HG02884 (cell line): ENCODE results near the gene NR2F2.

Experiments
- ATAC-seq: cut with Tn5 transposase; IDR thresholded peaks from one replicate; pipeline ENCODE4 v1.9.1; 2021; ENCODE audit warnings: mild to moderate bottlenecking, moderate library complexity; ENCODE audit not compliant: unreplicated experiment

The NR2F2 gene

DNA sequence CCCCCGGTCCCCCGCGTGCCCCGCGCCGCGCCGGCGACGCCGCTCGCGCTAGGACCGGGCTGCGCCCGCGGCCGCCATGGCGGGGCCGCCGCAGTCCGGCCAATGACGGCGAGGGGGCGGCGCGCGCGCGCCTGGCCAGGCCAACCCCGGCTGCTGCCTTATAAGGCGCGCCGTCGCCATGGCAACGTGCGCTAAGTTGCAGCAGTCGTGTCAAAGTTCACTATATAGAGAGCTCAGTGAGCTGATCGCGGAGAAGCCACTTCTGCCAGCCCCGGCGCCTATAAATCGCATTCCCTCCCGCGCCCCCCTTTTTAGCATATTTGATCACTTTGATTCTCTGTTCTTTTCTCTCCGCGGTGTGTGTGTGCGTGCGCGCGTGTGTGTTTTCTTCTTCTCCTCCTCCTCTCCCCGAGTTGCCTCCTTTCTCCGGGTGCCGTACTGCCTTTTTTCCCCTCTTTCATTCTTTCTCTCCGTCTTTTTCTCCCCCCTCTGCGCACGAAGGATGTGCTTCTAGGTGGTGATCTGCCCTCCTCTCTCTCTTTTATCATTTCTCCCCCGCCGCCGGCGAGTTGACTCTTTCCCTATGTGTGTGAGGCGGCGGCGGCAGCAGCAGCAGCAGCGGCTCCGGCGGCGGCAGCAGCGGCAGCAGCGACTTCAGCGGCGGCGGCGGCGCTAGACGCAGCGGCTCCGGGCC, at the start of gene NR2F2:
Gene NR2F2 (plus strand): TSS at position 251 of the 694 bp plus-strand sequence. CDS start 1,406 bp downstream, outside the sequence.
- ATAC-seq = peak; percentile 51

DNA sequence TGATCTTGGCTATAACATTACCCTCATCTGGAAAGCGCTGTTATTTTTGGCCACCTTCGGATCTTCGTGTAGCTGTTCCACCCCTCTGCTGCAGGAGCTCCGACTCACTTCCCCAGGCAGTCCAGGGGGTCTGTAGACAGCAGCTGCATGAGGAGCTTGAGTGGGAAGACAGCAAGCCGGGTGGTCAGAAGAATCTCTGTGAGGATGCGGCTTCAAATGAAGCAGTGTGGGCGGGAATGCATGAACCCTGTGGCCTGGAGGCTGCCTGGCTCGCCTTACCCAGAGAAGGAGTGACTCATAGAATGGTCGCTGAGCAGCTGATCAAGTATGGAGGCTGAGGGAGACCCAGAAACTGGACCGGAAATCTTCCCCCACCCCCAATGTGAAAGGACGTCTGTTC, 45.2 kb upstream of the NR2F2 start:
- ATAC-seq = no peak

DNA sequence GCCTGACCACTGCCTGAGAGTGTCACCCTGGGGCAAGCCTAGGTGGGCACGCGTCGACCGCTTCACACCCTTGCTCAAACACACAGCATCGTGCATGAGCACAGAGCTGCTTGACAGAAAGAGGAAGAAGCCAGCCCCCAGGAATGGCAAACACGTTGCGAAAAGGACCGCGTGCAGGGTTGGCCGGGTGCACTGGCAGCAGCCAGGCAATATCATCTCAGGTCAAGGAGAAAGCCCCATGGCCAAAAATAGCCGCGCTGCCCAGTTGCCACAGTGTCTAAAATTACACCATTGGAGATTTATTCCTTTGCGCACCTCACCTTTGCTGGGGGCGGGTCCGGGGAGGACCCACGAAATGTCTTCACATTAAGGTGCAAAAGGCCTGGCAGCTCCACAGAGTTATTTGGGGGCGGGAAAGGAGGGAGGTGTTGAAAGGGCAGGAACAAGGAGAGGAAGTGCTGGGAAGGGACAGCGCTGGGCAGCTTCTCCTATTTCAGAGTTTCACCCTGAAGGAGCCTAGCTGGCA, 44.7 kb upstream of the NR2F2 start:
- no peak for ATAC-seq

DNA sequence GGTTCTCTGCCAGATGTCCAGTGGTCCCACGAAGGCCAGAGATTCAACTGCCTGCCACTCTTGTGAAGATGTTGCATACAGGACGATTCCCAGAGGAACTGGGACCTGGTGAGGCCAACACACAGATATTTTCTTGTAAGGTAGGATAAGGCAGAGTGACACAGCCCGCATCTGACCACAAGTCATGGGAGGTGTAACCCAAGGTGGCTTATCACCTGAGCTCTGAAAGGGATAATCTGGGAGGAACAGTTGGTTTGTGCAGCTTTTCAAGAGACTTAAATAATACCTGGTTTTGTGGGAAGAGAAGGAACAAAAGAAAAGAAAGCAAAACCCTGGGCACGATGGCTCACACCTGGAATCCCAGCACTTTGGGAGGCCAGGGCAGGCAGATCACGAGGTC, 39.8 kb upstream of the NR2F2 start:
- ATAC-seq = no peak

DNA sequence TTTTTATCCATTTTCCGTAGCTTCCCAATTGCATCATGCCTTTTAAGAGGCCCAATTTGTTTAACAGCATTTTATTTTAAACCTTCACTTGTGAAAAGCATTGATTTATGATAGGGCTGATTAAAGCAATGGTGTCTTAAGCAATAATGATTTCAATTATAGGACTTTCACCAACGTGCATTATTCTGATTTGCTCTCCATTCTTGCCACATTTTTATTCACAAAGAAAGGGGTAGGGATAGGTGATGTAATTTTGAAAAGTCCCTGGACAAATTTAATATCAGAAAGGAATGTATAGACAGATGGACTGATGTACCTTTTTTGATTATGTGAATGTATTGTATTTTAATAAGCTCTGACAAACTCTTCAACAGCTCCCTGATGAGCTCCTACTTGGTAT, 37.9 kb upstream of the NR2F2 start:
- no peak for ATAC-seq

DNA sequence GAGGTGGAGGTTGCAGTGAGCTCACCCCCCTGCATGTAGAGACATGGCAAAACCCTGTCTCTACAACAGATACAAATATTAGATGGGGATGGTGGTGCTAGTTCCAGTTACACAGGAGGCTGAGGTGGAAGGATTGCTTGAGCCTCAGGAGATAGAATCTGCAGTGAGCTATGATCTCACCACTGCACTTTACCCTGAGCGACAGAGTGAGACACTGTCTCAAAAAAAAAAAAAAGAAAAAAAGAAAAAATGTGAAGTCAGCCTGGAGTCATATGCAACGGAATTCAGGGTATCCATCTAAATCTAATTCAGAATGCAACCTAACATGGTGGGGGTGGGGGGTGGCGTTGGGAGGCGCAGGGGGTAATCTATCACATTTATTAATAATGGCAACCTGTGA, 37.1 kb upstream of the NR2F2 start:
- ATAC-seq = no peak

DNA sequence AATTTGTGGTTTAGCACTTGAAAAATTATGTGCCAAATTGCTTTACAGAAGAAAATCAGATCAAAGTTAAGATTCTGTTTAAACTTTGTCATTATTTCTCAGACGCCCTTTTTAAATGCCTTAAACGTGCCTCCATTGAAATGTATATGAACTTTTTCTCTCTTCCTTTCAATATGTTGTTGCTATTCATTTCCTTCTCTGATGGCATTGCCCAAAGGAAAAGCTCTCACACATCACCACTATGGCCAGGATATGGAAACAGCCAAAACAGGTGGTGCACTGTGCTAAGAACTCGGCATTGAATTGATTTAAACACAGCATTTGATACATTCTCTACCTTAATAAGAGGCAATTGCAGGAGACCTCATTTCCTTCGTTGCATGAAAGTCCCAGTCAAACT, 35.7 kb upstream of the NR2F2 start:
- ATAC-seq = no peak

DNA sequence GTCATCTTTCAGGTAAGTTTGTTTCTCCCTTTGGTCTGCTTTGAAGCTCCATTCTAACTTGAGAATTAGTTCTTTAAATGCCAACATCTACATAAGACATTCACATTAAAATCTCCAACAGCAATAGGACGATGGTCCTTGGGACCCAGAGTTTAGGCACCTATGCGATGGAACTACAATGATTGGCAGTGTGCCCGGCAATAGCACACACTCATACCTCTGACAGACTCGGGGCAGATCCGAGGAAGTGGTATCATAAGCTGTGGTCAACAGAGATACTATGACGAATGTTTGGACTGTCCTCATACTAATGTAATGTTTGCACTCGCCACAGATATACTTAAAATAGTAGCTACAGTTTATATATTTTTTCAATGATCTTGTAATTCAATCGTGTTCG, 34.2 kb upstream of the NR2F2 start:
- no peak for ATAC-seq

DNA sequence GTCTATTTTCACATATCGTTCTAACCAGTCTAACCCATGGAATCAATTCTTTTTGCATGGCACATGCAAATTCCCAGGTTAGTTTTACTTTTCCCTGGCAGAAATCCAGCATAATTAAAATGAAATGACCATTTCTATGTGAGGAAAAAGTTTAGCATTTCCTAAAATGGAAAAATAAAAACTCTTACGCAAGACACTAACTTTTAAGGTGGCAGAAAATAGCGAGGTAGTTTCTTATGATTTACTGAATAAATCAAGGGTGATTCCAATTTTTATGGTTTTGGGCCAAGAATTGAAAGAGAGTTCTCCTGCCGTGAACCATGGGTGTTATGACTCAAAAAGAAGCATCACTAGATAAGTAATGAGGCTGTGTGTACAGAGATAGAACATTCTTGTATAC, 32.7 kb upstream of the NR2F2 start:
- no peak for ATAC-seq

DNA sequence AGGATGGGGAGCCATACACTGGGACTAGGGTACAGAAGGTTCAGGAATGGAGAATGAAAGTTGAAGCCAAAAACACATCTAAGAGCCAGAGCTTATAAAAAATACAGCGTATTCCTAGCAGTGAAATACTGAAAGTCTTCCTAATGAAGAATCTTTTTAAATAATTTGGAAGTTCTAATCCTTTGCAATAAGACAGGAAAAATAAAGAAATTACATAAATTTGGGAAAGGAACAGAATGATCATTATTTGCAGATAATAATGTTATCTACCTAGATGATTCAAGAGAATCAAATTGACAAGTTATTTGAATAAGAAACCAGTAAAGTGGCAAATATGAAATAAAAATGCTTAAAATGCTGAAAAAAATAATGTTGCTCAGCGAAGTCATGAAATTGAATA, 32.3 kb upstream of the NR2F2 start:
- ATAC-seq = no peak

DNA sequence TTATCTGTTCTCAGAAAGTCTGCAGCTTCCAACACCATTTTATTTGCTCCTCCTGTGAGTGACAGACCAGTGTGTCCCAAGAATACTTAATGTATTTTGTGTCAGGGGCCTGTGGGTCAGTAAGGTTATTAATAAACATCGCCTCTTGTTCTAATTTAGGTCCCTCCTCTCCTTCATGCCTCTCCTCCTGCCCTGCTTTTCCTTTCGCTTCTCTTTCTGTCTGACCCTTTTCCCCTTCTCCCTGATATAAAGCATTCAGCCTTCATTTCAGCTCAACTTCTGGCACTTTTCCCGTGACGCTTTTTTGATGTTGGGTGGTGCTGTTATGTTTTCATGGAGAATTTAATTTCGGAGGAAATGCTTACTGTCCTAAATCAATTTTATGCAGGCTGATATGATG, 29.7 kb upstream of the NR2F2 start:
- ATAC-seq = no peak

DNA sequence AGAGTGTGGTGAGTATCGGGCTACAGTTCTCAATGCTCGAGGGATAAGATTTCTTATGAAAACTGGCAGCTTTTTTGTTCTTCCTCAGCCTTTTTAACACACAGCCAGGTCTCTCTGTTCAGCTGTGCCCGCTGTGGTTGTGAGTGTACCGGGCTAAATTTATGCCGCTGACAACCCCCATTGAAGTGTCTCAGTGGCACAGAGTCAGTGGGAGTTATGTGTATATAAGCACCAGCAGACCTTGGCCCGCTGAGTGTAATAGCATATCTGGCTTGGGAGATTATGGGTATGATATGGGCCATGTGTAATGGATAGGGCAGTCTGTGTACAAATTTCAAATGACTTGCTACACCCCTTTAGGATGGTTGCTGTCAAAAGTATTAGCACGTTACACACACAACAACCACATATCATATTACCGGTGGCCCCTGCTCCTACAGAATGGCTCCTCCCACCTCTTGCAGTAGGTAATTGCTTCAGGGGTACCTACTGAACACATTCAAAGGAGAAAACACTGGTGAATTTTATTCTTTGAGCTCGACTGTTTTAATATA, 26.9 kb upstream of the NR2F2 start:
- ATAC-seq = no peak

DNA sequence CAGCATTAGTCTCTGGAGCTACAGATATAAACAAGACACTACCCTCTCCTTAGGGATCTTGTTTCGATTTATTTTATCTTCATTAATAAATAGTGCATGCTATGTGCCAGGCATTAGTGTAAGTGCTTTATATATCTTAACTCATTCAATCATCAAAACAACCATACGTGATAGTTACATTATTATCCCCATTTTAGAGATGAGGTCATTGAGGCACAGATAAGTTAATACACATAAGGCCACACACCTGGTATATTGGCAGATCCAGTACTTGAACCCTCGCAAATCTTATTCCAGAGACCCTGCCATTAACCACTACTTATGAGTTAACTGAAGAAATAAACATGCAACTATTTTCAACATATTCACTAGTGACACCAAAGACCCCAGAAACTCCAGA, 25.7 kb upstream of the NR2F2 start:
- ATAC-seq = no peak

DNA sequence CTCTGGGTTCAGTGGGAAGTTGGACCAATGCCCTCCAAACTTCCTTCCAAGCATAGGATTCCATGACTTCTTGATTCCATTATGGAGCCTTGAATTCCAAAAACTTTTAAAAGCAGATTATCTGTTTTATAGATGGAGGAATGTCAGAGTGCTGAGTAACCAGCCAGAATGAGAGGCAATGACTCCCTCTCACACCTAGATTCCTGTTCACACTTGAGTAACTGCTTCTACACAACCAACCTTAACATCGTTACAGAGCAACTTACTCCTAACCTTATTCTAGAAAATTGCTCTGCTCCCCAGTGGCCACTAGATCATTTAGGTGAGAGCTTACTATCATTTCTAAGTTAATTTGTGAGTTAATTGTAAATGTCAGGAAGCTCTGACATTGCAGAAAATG, 24.2 kb upstream of the NR2F2 start:
- no peak for ATAC-seq

DNA sequence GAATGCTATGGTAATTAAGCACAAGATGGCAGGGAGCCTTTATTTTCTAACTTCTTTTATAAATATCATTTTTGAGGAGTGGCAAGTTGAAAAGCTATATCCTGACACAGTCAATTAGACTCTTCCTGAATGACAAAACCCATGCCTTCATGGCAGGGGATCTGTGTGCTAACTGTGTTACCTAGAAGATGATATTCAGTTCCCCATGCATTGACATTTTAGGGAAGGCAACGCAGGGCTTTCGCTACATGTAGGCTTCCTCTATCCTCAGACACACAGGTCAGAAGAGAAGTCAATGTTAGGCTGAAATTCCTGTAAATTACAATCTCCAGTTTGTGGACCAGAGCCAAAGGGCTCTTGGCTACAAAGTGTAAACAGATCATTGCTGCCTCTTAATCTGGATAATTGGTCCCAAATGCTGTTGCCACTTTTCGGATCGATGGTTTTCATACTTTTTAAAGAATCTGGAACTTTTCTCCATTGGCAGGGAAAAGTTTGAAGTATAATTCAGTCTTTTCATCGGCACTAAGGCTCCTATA, 22.6 kb upstream of the NR2F2 start:
- no peak for ATAC-seq

DNA sequence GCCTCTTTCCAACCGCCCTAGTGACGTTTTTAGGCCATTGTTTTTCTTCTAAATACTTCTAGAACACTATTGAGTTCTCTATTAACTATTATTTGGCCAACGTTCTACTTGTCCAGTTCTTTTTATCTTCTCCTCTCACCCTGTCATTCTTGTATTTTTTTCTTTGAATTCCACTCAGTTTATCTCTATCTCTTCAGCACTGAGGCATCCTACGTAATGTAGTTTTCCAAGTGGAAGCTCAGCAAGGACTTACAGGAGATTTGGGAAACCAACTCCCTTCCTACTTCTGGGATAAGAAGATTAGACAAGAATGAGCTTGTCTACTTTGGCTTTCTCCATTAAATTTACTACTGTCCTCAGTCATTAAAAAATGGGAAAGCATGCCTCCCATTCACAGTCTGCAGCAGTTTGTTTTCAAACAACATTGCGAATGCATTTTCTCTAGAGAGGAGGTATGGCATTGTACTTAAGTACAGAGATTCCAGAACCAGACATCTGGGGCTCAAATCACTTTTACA, 21.3 kb upstream of the NR2F2 start:
- no peak for ATAC-seq

DNA sequence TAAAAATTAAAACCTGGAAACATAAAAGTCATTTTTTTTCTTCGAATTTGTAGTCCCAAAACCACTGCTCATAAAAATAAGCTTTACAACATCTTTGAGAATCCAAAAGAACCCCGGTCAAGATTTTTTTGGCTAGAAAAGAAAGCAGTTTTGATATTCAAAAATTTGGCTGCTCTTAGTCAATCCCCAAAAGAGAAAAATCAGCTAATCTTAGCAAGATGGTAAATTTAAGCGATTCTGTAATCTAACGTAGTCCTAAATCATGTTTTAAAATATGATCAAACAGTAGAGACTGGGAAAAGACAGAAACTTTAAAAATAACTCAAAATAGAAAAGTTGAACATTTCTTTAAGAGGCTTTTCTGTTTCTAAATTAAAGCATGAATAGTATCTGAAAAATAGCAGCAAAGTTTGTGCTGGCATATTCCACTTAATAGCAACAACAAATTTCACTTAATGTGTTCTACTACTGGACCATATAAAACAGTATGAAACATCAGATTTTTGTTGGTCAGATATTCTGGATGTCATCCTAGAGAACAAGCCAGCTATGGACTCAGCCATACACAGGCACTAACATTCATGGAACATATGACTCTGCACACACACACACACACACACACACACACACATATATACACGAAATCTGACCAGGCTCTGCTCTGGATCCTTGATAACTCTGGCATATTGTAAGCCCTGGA, 19.1 kb upstream of the NR2F2 start:
- no peak for ATAC-seq

DNA sequence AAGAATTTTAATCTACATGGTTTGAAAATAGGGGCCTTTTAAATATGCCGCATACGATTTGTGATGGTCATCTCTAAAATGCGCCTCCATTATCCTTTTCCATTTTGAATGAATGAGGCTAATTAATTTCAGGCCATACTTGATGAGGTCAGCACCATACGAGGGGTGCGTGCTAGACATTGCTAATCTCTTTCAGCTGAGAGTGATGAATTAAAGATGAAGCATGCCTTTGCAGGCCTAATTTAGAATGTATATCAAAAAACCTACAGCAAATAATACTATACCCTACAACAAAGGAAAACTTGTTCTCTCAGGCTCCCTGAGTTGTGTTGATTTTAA, 18.6 kb upstream of the NR2F2 start:
- no peak for ATAC-seq

DNA sequence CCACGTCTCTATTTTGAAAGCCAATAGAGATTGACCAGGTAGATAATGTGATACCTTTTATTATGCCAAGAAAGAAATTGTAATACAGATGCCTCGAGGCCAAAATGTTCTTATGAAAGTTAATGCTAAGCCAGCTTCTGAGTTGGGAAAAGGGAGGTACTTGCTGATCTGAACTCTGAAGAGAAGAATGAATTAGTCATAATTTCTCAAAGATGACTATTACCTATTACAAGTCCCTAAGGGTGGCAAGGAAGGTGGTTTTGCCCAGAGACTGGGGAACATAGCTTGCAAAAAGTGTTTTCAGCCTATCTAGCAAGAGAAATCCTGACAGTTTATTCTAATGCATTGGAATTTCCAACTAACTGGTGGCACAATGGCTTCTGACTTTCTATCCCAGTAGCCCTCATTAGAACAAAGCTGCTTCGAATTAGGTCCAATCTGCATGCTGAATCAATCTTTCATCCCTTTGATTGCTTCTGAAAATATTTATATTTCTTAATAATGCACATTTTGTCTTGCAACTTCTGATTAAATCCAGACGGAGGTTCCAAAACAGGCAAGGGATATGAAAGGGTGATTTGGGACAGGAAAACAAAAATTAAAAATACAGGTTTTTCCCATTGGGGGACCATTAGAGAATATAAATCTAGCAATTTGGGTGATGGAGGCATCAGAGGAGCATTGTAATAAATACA, 17.7 kb upstream of the NR2F2 start:
- no peak for ATAC-seq

DNA sequence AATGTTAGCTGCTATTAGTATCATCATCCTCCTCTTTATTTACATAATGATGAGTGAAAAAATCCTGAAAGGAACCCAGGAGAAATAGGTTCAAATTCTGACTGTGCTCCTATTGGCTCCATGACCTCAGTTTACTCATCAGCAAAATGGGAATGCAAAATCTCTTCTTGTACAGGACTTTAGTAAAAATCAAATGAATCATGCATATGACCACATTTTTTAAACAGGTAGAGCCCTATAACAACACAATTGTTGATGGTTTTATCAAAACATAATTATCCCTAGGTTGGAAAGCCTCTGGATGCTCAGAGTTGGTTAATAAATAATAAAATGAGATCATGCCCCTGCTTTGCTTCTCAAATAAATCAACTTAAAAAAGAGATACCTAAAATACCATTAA, 16.0 kb upstream of the NR2F2 start:
- ATAC-seq = no peak

DNA sequence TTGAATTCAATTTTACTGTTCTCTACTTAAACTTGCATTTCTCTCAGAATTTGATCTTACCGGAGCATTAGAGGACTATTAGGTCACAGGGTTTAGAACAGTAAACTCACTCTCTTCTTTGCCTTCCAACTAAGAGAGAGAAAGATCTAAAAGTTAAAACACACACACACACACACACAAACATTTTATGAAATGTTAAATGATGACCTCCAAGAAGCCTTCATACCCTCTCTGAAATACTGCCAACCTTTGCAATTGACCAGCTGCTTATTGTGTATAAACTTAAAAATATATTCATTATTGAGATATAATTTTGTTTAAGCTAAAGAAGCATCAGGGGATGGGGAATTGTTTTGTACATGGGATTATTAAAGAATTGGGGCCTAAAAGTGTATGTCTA, 15.5 kb upstream of the NR2F2 start:
- ATAC-seq = no peak
